ENCODE data around the gene GSX2. TPM values are rescaled to one million over a fixed set of nuclear protein-coding genes. Genes with fewer than 3 reads are reported as not detected.
"Not testable (repeated sequence)": the region's sequence is repeated elsewhere in the genome, so short reads cannot be mapped to it uniquely, and the experiment has no call there.

GSX2 gene
- total and polyA plus RNA-seq, 2 of the 8 experiments (the other 6 are each of a cell fraction or from before 2014, with no cell fraction given) = not detected

GRCh38 chr4:54113206-54113605, 13.2 kb downstream of the GSX2 start:
- H2BK120ac ChIP-seq (replicated peaks; ENCODE audit: low read depth, low read length); H3K9me3 ChIP-seq (ENCODE audit: insufficient read depth in 2 of 2, low read depth in 1 of 2, low read length in 1 of 2); H2AK5ac ChIP-seq (ENCODE audit: low read depth, low read length); H3K4me3 ChIP-seq (ENCODE audit: extremely low read depth in 1 of 4, insufficient read depth in 2 of 4, low read depth in 3 of 4, low read length in 4 of 4); H3K9ac ChIP-seq (replicated peaks in 1 of 4; ENCODE audit: extremely low read depth in 1 of 4, low read depth in 3 of 4, low read length in 3 of 4); H2BK15ac ChIP-seq (ENCODE audit: low read length); H3K36me3 ChIP-seq (ENCODE audit: control insufficient read depth in 2 of 4, insufficient read depth in 4 of 4, low read length in 3 of 4); H3K23me2 ChIP-seq (ENCODE audit: low read depth, low read length); H3K18ac ChIP-seq (ENCODE audit: extremely low read depth, low read length); H4K91ac ChIP-seq (replicated peaks; ENCODE audit: insufficient read length, low read length); FAIRE-seq; H3K79me1 ChIP-seq (ENCODE audit: low read depth, low read length); H4K20me1 ChIP-seq (replicated peaks in 1 of 2; ENCODE audit: control insufficient read depth in 1 of 2, insufficient read depth in 2 of 2, low read length in 2 of 2); H4K5ac ChIP-seq (ENCODE audit: insufficient read length, low read depth, low read length); H2AFZ ChIP-seq (ENCODE audit: low read length); H2BK12ac ChIP-seq (ENCODE audit: low read depth, low read length); H2BK20ac ChIP-seq (ENCODE audit: low read length); H3K27ac ChIP-seq (ENCODE audit: low read depth, low read length); H3K4ac ChIP-seq (replicated peaks; ENCODE audit: insufficient read length, low read depth, low read length); POLR2A ChIA-PET (ENCODE audit: partially characterized antibody); H3K14ac ChIP-seq (ENCODE audit: insufficient read length); DNase-seq (ENCODE audit: low read depth in 1 of 2, low spot score in 2 of 2); H3K56ac ChIP-seq (replicated peaks; ENCODE audit: insufficient read length, low read depth, low read length); H3K23ac ChIP-seq (ENCODE audit: insufficient read length); H3K79me2 ChIP-seq (ENCODE audit: control insufficient read depth in 1 of 2, insufficient read depth in 2 of 2, low read length in 2 of 2); H4K8ac ChIP-seq (ENCODE audit: extremely low read depth, insufficient read depth, low read length); H3K4me2 ChIP-seq (ENCODE audit: insufficient read depth in 1 of 2, low read depth in 2 of 2, low read length in 2 of 2); H2BK5ac ChIP-seq (ENCODE audit: low read depth, low read length): not testable (repeated sequence)
- H3K27me3 ChIP-seq (replicated peaks in 1 of 4; ENCODE audit: control insufficient read depth in 3 of 4, extremely low read depth in 1 of 4, insufficient read depth in 3 of 4, low read length in 3 of 4) = peaks cover 7 to 30% (median 24%) of the 10 kb centered on the region in 4 experiments
- CTCF ChIA-PET (ENCODE audit: partially characterized antibody) = interaction anchor here (0.8 kb wide), 1 partner anchor 113 kb away, joined by 3 read pairs; no protein-coding TSS in a partner anchor
- H3K4me1 ChIP-seq (replicated peaks in 1 of 4; ENCODE audit: control insufficient read depth in 3 of 4, insufficient read depth in 4 of 4, low read length in 3 of 4) = peaks cover 2 to 15% (median 10%) of the 10 kb centered on the region in 4 experiments; a peak in 6 of 7 replicates
- WGBS, 2 experiments (ENCODE audit: extremely low coverage in 1 of 2, insufficient coverage in 1 of 2, insufficient read length in 1 of 2, insufficient replicate concordance in 2 of 2, low coverage in 1 of 2, low lambda C conversion rate in 2 of 2, missing lambda C conversion rate in 1 of 2) = 78% methylated on average over 1 of the region's 1 CpG; no CpG with 5 or more reads in 1 of the 2 experiments

GRCh38 chr4:54116246-54116645, 16.3 kb downstream of the GSX2 start:
- H3K23me2 ChIP-seq (ENCODE audit: low read depth, low read length); H4K8ac ChIP-seq (ENCODE audit: extremely low read depth, insufficient read depth, low read length); FAIRE-seq; H3K14ac ChIP-seq (ENCODE audit: insufficient read length); H2AFZ ChIP-seq (ENCODE audit: low read length); H3K79me2 ChIP-seq (ENCODE audit: control insufficient read depth in 1 of 2, insufficient read depth in 2 of 2, low read length in 2 of 2); H2AK5ac ChIP-seq (ENCODE audit: low read depth, low read length); H3K18ac ChIP-seq (ENCODE audit: extremely low read depth, low read length); H2BK12ac ChIP-seq (ENCODE audit: low read depth, low read length); H3K27ac ChIP-seq (ENCODE audit: low read depth, low read length); H3K79me1 ChIP-seq (ENCODE audit: low read depth, low read length); H3K4me2 ChIP-seq (ENCODE audit: insufficient read depth in 1 of 2, low read depth in 2 of 2, low read length in 2 of 2); H3K4ac ChIP-seq (replicated peaks; ENCODE audit: insufficient read length, low read depth, low read length); H4K91ac ChIP-seq (replicated peaks; ENCODE audit: insufficient read length, low read length); H4K5ac ChIP-seq (ENCODE audit: insufficient read length, low read depth, low read length); H3K36me3 ChIP-seq (ENCODE audit: control insufficient read depth in 2 of 4, insufficient read depth in 4 of 4, low read length in 3 of 4); H3K9me3 ChIP-seq (ENCODE audit: insufficient read depth in 2 of 2, low read depth in 1 of 2, low read length in 1 of 2); H2BK5ac ChIP-seq (ENCODE audit: low read depth, low read length); H3K27me3 ChIP-seq (replicated peaks in 1 of 4; ENCODE audit: control insufficient read depth in 3 of 4, extremely low read depth in 1 of 4, insufficient read depth in 3 of 4, low read length in 3 of 4); H2BK15ac ChIP-seq (ENCODE audit: low read length); H4K20me1 ChIP-seq (replicated peaks in 1 of 2; ENCODE audit: control insufficient read depth in 1 of 2, insufficient read depth in 2 of 2, low read length in 2 of 2); H3K9ac ChIP-seq (replicated peaks in 1 of 4; ENCODE audit: extremely low read depth in 1 of 4, low read depth in 3 of 4, low read length in 3 of 4); H2BK20ac ChIP-seq (ENCODE audit: low read length); POLR2A ChIA-PET (ENCODE audit: partially characterized antibody); DNase-seq (ENCODE audit: low read depth in 1 of 2, low spot score in 2 of 2); H3K4me1 ChIP-seq (replicated peaks in 1 of 4; ENCODE audit: control insufficient read depth in 3 of 4, insufficient read depth in 4 of 4, low read length in 3 of 4); H3K23ac ChIP-seq (ENCODE audit: insufficient read length); H2BK120ac ChIP-seq (replicated peaks; ENCODE audit: low read depth, low read length); H3K4me3 ChIP-seq (ENCODE audit: extremely low read depth in 1 of 4, insufficient read depth in 2 of 4, low read depth in 3 of 4, low read length in 4 of 4); H3K56ac ChIP-seq (replicated peaks; ENCODE audit: insufficient read length, low read depth, low read length): not testable (repeated sequence)
- WGBS, 2 experiments (ENCODE audit: extremely low coverage in 1 of 2, insufficient coverage in 1 of 2, insufficient read length in 1 of 2, insufficient replicate concordance in 2 of 2, low coverage in 1 of 2, low lambda C conversion rate in 2 of 2, missing lambda C conversion rate in 1 of 2) = 89% methylated on average over 6 of the region's 6 CpGs; no CpG with 5 or more reads in 1 of the 2 experiments
- CTCF ChIA-PET (ENCODE audit: partially characterized antibody) = interaction anchor here (0.9 to 1.2 kb wide), 2 partner anchors 13 to 404 kb away, joined by 3 read pairs; no protein-coding TSS in a partner anchor

Data from H1 (cell line).